Measurements from ENCODE around the gene NRXN3. TPM values are rescaled to one million over a fixed set of nuclear protein-coding genes. Genes with fewer than 3 reads are reported as not detected.

NRXN3 gene
- total and polyA plus RNA-seq, 2 experiments from 2014 or later = 0.69 to 1.5 TPM

DNA sequence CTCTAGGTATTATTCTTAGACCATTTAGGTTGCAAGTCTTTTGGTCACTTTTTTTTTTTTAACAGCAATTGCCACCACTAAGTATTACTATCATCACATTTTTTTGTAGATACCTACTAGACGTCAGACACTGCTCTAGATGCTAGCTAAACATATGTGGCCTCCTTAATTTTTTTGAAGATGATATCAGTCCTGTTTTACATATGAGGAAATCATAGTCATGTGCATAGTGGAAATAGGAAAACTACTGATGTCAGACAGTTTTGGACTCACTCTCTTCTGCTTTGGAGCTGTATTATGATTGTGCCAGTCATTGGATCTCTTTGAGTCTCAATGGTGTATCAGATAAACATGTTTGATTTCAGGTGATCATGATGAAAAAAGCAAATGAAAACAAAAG is 1736.8 kb downstream of the NRXN3 start:
- no peak overlapping the region for H3K27ac ChIP-seq
- no peak for DNase-seq (ENCODE audit: low read depth in 1 of 2, low spot score in 1 of 2)
- no peaks in the 10 kb centered on the region for H3K27me3 ChIP-seq
- H3K36me3 ChIP-seq = no peaks in the 10 kb centered on the region
- H3K9me3 ChIP-seq (ENCODE audit: low read depth) = no peaks in the 10 kb centered on the region
- H3K4me1 ChIP-seq (ENCODE audit: low read depth) = no peaks in the 10 kb centered on the region
- TF ChIP-seq, protein P1, sequence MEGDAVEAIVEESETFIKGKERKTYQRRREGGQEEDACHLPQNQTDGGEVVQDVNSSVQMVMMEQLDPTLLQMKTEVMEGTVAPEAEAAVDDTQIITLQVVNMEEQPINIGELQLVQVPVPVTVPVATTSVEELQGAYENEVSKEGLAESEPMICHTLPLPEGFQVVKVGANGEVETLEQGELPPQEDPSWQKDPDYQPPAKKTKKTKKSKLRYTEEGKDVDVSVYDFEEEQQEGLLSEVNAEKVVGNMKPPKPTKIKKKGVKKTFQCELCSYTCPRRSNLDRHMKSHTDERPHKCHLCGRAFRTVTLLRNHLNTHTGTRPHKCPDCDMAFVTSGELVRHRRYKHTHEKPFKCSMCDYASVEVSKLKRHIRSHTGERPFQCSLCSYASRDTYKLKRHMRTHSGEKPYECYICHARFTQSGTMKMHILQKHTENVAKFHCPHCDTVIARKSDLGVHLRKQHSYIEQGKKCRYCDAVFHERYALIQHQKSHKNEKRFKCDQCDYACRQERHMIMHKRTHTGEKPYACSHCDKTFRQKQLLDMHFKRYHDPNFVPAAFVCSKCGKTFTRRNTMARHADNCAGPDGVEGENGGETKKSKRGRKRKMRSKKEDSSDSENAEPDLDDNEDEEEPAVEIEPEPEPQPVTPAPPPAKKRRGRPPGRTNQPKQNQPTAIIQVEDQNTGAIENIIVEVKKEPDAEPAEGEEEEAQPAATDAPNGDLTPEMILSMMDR (IDR thresholded peaks at IDR 0.05; ENCODE audit: low read depth, low read length) = no peak
- no peak overlapping the region for H3K4me3 ChIP-seq

DNA sequence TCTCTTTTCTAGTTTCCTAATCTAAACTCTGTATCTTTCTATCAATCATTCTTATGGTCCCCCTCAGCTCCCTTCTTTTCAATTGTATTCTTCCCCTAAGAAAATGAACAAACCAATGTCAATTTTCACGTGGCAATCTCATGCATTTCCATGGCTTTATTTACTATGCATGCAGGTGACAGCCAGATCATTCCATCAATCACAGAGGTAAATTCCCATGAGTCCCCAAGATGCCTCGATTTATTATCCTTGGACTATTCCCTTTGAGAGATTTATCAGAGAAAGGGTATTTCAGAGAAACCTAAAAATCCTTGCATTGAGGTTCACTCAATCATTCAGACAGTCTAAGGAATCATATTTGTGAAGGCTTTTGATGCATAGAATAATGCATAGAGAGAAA is 1739.9 kb downstream of the NRXN3 start:
- Histone ChIP-seq H3K4me3 (no peak overlapping the region), H3K27ac (no peak overlapping the region), H3K27me3 (no peaks in the 10 kb centered on the region), H3K36me3 (no peaks in the 10 kb centered on the region), H3K4me1 (ENCODE audit: low read depth) (no peaks in the 10 kb centered on the region), H3K9me3 (ENCODE audit: low read depth) (no peaks in the 10 kb centered on the region)
- TF ChIP-seq, protein P1 (IDR thresholded peaks at IDR 0.05; ENCODE audit: low read depth, low read length) = no peak
- DNase-seq (ENCODE audit: low read depth in 1 of 2, low spot score in 1 of 2) = no peak

DNA sequence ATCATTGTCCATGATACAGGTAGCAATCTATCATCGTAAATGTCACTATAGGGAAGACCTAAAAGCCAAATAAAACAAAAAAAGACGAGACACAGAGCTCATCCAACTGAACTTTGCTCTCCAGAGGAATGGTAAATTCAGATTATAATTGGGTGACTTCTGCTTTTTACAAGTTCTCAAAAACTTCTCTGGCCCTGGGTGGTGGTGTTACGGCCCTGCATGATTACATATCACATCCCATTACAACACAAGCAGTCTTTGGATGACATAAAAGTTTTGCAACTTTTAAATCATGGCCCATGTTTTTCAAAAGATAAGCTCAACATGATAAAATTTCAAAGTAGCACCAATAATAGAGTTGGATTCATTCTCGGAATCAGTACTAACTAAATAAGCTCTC is 1741.6 kb downstream of the NRXN3 start:
- Histone ChIP-seq H3K4me3 (no peak overlapping the region), H3K27ac (no peak overlapping the region), H3K36me3 (no peaks in the 10 kb centered on the region), H3K4me1 (ENCODE audit: low read depth) (no peaks in the 10 kb centered on the region), H3K27me3 (no peaks in the 10 kb centered on the region), H3K9me3 (ENCODE audit: low read depth) (no peaks in the 10 kb centered on the region)
- no peak for DNase-seq (ENCODE audit: low read depth in 1 of 2, low spot score in 1 of 2)
- TF ChIP-seq, protein P1 (IDR thresholded peaks at IDR 0.05; ENCODE audit: low read depth, low read length) = no peak

DNA sequence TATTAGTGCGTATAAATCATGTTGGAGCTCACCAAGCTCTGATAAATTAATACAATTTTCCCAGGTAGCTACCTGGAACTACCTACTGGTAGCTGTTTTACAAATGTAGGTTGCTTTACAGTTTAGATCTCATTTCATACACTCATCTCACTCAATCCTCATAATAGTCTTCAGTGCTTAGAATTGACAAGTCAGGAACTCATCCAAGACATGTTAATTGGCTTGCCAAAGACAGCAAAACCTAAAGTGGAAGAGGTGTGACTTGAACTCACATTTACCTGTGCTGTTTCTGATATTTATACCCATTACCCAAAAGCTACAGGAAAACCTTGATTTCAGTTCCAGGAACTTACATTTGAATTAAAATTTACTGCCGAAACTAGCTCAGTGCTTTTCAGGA is 1744.4 kb downstream of the NRXN3 start:
- TF ChIP-seq, protein P1 (IDR thresholded peaks at IDR 0.05; ENCODE audit: low read depth, low read length) = no peak
- Histone ChIP-seq H3K9me3 (ENCODE audit: low read depth) (no peaks in the 10 kb centered on the region), H3K4me3 (no peak overlapping the region), H3K36me3 (no peaks in the 10 kb centered on the region), H3K4me1 (ENCODE audit: low read depth) (no peaks in the 10 kb centered on the region), H3K27me3 (no peaks in the 10 kb centered on the region), H3K27ac (no peak overlapping the region)
- DNase-seq (ENCODE audit: low read depth in 1 of 2, low spot score in 1 of 2) = no peak

DNA sequence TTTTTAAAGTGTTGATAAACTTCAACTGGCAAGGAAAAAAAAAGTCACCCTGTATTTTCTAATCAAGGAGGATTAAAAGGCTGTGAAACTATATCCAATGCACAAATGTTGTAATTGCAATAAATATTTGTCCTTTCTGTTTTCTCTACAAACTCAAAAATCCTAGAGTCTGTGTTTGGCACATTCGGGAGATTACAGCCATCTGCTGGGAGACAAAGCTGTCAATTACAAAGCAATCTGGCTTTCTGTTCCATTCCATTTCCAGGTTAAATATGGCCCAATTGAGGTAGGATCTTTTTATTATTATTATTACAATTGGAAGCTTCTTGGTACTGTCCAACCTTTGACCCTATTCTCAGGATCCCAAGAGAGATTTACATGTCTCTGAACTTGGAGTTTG is 1745.2 kb downstream of the NRXN3 start:
- DNase-seq (ENCODE audit: low read depth in 1 of 2, low spot score in 1 of 2) = no peak
- no peaks in the 10 kb centered on the region for H3K4me1 ChIP-seq (ENCODE audit: low read depth)
- TF ChIP-seq, protein P1 (IDR thresholded peaks at IDR 0.05; ENCODE audit: low read depth, low read length) = no peak
- H3K27me3 ChIP-seq = no peaks in the 10 kb centered on the region
- H3K36me3 ChIP-seq = no peaks in the 10 kb centered on the region
- no peaks in the 10 kb centered on the region for H3K9me3 ChIP-seq (ENCODE audit: low read depth)
- no peak overlapping the region for H3K27ac ChIP-seq
- H3K4me3 ChIP-seq = no peak overlapping the region

DNA sequence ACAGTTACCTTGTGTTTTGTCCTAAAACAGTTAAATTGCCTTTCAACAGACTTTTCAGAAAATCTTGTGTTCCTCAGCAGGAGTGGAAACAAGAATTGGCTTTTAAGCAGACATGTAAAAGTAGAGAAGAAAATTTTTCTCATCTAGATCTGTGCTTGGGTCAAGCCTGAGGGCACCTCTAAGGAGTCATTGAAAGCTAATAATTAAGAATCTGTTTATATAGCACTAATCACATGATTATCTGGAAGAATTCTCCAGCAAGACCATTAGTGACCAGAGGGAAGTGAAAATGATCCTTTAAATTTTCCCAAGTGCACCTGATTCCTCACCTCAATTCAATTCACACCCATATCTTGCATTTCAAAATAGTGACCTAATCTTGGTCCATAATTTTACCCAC is 1746.1 kb downstream of the NRXN3 start:
- Histone ChIP-seq H3K27ac (no peak overlapping the region), H3K27me3 (no peaks in the 10 kb centered on the region), H3K9me3 (ENCODE audit: low read depth) (no peaks in the 10 kb centered on the region), H3K36me3 (no peaks in the 10 kb centered on the region), H3K4me3 (no peak overlapping the region), H3K4me1 (ENCODE audit: low read depth) (no peaks in the 10 kb centered on the region)
- TF ChIP-seq, protein P1 (IDR thresholded peaks at IDR 0.05; ENCODE audit: low read depth, low read length) = no peak
- no peak for DNase-seq (ENCODE audit: low read depth in 1 of 2, low spot score in 1 of 2)

Measured in cardiac muscle cell (in vitro differentiated cells and primary cell).